OCI-LY1 (cell line): Measurements from ENCODE around the gene C17orf100.

Experiments used
- H2AFZ ChIP-seq: fragments of 200-600 bp; sonication (generic), shearing (Covaris generic); 2 replicates; pipeline ENCODE4 v1.6.0; 2014; ENCODE audit warnings: antibody characterized with exemption, mild to moderate bottlenecking, low read length
- H3F3A ChIP-seq: fragments of 200-600 bp; sonication (generic), shearing (Covaris generic); 2 replicates; pipeline ENCODE4 v1.6.0; 2014; ENCODE audit warnings: mild to moderate bottlenecking, antibody characterized with exemption, low read length, moderate library complexity; ENCODE audit not compliant: insufficient read depth
- H3K27ac ChIP-seq: fragments of 200-600 bp; sonication (generic); 2 replicates; pipeline ENCODE4 v1.5.1; 2014; ENCODE audit warnings: low read length, mixed run types, mild to moderate bottlenecking, low read depth; ENCODE audit not compliant: poor library complexity, severe bottlenecking
- H3K27me3 ChIP-seq: fragments of 200-600 bp; sonication (generic); 2 replicates; pipeline ENCODE4 v1.6.0; 2014; ENCODE audit warnings: antibody characterized with exemption, mild to moderate bottlenecking, low read length, moderate library complexity; ENCODE audit not compliant: insufficient read depth
- H3K36me3 ChIP-seq: fragments of 200-600 bp; sonication (generic); 2 replicates; pipeline ENCODE4 v1.6.1; 2014; ENCODE audit warnings: mild to moderate bottlenecking, antibody characterized with exemption, low read length, moderate library complexity, mixed read lengths; ENCODE audit not compliant: insufficient read depth
- H3K4me1 ChIP-seq: fragments of 200-600 bp; sonication (generic); 2 replicates; pipeline ENCODE4 v1.5.1; 2014; ENCODE audit warnings: mild to moderate bottlenecking, low read length, moderate library complexity; ENCODE audit not compliant: insufficient read depth, severe bottlenecking
- H3K4me2 ChIP-seq: fragments of 200-600 bp; sonication (generic), shearing (Covaris generic); 2 replicates; pipeline ENCODE4 v1.6.1; 2014; ENCODE audit warnings: low read length
- H3K4me3 ChIP-seq: fragments of 200-600 bp; sonication (generic); 2 replicates; pipeline ENCODE4 v1.5.1; 2014; ENCODE audit warnings: low read length, low read depth, mild to moderate bottlenecking, mixed read lengths; ENCODE audit not compliant: poor library complexity, severe bottlenecking
- H3K79me2 ChIP-seq: fragments of 200-600 bp; shearing (Covaris generic); 2 replicates; pipeline ENCODE4 v1.6.1; 2016; ENCODE audit warnings: mixed run types, low read length, mixed read lengths; ENCODE audit not compliant: insufficient read depth
- H3K9ac ChIP-seq: fragments of 200-600 bp; sonication (generic), shearing (Covaris generic); 2 replicates; pipeline ENCODE4 v1.6.1; 2014; ENCODE audit warnings: mild to moderate bottlenecking, low read length, mixed read lengths
- H3K9me2 ChIP-seq: fragments of 200-600 bp; sonication (generic), shearing (Covaris generic); 2 replicates; pipeline ENCODE4 v1.6.1; 2014; ENCODE audit warnings: low read depth, mild to moderate bottlenecking, low read length, mixed read lengths
- H3K9me3 ChIP-seq: fragments of 200-600 bp; shearing (Covaris generic); 2 replicates; pipeline ENCODE4 v1.6.1; 2014; ENCODE audit warnings: low read length, mixed read lengths
- H4K20me1 ChIP-seq: fragments of 200-600 bp; sonication (generic), shearing (Covaris generic); 2 replicates; pipeline ENCODE4 v1.6.0; 2016; ENCODE audit warnings: mild to moderate bottlenecking, low read length; ENCODE audit not compliant: insufficient read depth
- EZH2 ChIP-seq: fragments of 200-600 bp; sonication (generic), shearing (Covaris generic); IDR thresholded peaks from 2 replicates; pipeline ENCODE4 v1.8.0; 2017; ENCODE audit warnings: borderline replicate concordance, mixed run types, mild to moderate bottlenecking, antibody characterized with exemption, low read length, moderate library complexity, mixed read lengths
- TF ChIP-seq, protein P1 (sequence below): fragments of 200-600 bp; sonication (generic), shearing (Covaris generic); IDR thresholded peaks from 2 replicates; pipeline ENCODE4 v1.5.1; 2017; ENCODE audit warnings: mild to moderate bottlenecking, antibody characterized with exemption, low read length, moderate library complexity, mixed read lengths

The C17orf100 gene

DNA sequence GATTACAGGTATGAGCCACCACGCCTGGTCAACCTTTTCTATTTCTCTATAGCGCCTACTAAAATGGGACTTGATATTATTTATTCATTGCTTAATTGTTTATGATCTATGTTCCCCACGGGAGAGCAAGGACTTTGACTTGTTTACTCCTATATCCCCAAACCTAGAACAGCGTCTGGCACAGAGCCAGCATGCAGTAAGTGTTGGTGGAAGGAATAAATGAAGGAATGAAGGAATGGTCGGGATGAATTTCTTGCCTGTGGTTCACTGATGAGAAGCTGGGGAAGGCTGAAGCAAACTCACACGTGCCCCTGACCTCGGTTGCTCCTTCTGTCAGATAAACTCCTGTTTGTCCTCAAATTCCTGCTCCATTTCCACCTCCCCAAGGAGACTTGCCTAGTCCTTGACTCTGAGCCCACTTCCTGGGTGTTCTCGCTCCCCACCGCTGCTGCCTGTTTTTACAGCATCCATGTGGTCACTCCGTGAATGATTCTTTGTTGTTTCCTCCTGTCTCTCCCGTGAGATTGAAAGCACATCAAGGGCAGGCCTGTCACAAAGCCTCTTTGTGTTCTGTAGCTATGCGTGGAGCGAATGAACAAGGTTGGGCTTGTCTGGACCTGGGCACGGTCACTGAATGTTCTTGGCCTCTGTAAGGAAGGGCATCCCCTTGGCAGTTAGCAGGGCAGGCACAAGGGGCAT is 17.3 kb downstream of the C17orf100 start:
- TF ChIP-seq EZH2: no peak
- TF ChIP-seq, protein P1, sequence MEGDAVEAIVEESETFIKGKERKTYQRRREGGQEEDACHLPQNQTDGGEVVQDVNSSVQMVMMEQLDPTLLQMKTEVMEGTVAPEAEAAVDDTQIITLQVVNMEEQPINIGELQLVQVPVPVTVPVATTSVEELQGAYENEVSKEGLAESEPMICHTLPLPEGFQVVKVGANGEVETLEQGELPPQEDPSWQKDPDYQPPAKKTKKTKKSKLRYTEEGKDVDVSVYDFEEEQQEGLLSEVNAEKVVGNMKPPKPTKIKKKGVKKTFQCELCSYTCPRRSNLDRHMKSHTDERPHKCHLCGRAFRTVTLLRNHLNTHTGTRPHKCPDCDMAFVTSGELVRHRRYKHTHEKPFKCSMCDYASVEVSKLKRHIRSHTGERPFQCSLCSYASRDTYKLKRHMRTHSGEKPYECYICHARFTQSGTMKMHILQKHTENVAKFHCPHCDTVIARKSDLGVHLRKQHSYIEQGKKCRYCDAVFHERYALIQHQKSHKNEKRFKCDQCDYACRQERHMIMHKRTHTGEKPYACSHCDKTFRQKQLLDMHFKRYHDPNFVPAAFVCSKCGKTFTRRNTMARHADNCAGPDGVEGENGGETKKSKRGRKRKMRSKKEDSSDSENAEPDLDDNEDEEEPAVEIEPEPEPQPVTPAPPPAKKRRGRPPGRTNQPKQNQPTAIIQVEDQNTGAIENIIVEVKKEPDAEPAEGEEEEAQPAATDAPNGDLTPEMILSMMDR: no peak
- no peak overlapping the region for H3K9ac ChIP-seq
- H3K9me3 ChIP-seq: no peaks in the 10 kb centered on the region
- no peaks in the 10 kb centered on the region for H3K4me1 ChIP-seq
- H2AFZ ChIP-seq: no peak overlapping the region
- no peaks in the 10 kb centered on the region for H3K27me3 ChIP-seq
- H3K9me2 ChIP-seq: no peaks in the 10 kb centered on the region
- H3K4me3 ChIP-seq: no peak overlapping the region
- H3K36me3 ChIP-seq: 0 out of 2 replicates have a peak, but pooled peaks cover 4% of the 10 kb centered on the region
- no peak overlapping the region for H3K27ac ChIP-seq
- H4K20me1 ChIP-seq: no peaks in the 10 kb centered on the region
- no peaks in the 10 kb centered on the region for H3K79me2 ChIP-seq
- no peaks in the 10 kb centered on the region for H3F3A ChIP-seq
- H3K4me2 ChIP-seq: no peak overlapping the region

DNA sequence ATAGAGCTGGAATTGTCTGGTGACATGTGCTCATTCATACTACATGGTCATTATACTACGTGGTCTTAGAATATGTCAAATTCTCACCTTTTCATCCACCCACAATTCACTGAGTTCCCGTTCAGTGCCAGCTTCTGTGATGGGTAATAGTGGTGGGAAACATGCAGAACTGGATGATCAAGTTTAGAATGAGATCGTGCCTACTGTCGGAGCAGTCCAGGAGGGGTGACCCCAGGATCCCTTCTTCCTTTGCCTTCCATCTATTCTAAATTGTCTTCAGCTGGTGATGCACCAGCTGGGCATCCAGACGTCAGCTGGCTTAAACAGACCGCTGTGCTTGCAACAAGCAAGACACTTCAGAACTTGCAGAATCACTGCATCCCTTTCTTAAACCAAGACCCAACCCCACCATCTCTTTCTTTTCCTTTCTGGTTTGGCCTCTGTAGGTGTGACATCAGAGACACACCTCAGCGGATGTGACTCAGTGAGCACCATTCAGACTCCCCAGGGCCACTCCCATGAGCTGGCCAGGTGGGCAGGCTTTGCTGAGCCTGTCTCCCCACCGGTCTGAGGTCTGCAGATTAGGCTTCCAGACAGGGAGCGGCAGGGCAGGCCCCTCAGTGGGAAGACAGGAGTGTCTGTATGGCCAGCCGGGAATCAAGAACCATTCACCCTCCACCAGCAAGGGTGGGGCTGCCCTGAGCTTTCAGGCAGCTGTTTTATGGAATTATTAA is 18.1 kb downstream of the C17orf100 start:
- H2AFZ ChIP-seq: no peak overlapping the region

DNA sequence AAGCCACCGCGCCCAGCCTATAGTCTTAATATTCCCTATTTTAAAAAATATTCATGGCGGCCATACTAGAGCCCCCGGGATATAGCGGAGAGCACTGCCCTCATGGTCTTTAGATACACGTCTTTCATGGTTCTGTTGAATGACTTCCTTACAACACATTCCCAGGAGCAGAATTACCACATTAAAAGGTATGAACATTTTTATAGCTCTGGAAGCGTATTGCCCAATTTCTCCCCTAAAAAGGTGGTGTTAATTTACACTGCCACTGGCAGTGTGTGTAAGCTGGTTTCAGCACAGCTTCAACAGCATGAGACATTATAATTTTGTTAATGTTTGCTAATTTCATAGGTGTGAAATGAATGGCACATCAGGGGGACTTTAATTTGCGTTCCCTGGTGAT is 19.0 kb downstream of the C17orf100 start:
- Histone ChIP-seq H3K27me3 (no peaks in the 10 kb centered on the region), H3K79me2 (no peaks in the 10 kb centered on the region), H3K9ac (no peak overlapping the region), H3K9me3 (no peaks in the 10 kb centered on the region), H3K4me3 (no peak overlapping the region), H2AFZ (no peak overlapping the region), H3K9me2 (no peaks in the 10 kb centered on the region), H3K4me1 (no peaks in the 10 kb centered on the region), H3F3A (no peaks in the 10 kb centered on the region), H3K4me2 (no peak overlapping the region), H3K27ac (no peak overlapping the region), H4K20me1 (no peaks in the 10 kb centered on the region), H3K36me3 (0 out of 2 replicates have a peak, but pooled peaks cover 4% of the 10 kb centered on the region)
- TF ChIP-seq, protein P1: no peak
- TF ChIP-seq EZH2: no peak

More for the DNA sequence above, 18.1 kb downstream of the C17orf100 start:
- Histone ChIP-seq H4K20me1 (no peaks in the 10 kb centered on the region), H3K9me2 (no peaks in the 10 kb centered on the region), H3K9me3 (no peaks in the 10 kb centered on the region), H3K27me3 (no peaks in the 10 kb centered on the region), H3F3A (no peaks in the 10 kb centered on the region), H3K4me3 (no peak overlapping the region), H3K27ac (no peak overlapping the region), H3K4me2 (no peak overlapping the region), H3K36me3 (0 out of 2 replicates have a peak, but pooled peaks cover 4% of the 10 kb centered on the region), H3K4me1 (no peaks in the 10 kb centered on the region), H3K9ac (no peak overlapping the region), H3K79me2 (no peaks in the 10 kb centered on the region)
- TF ChIP-seq, protein P1: no peak
- no peak for TF ChIP-seq EZH2
